HepG2 (cell line): Measurements from ENCODE around the gene CD72. TPM values are rescaled to one million over a fixed set of nuclear protein-coding genes. Genes with fewer than 3 reads are reported as not detected.

Experiments used
- HNRNPL ChIP-seq: fragments of 200-400 bp; formaldehyde crosslinking; IDR thresholded peaks from 2 replicates; pipeline ENCODE4 v1.6.1; 2017; ENCODE audit warnings: mild to moderate bottlenecking, low read depth, low read length
- KLF9 ChIP-seq: IDR thresholded peaks from 2 replicates; pipeline ENCODE4 v1.6.1; 2016; ENCODE audit warnings: low read depth
- NFAT5 ChIP-seq: sonication (generic); formaldehyde crosslinking; IDR thresholded peaks from 2 replicates; pipeline ENCODE4 v1.4.0; 2020; ENCODE audit warnings: missing genetic modification reagents
- NR1H2 ChIP-seq: sonication (generic); formaldehyde crosslinking; IDR thresholded peaks from 2 replicates; pipeline ENCODE4 v1.8.1; 2022; ENCODE audit warnings: low read depth, missing genetic modification reagents, borderline replicate concordance
- SP5 ChIP-seq: IDR thresholded peaks from 2 replicates; pipeline ENCODE4 v1.6.1; 2016; ENCODE audit warnings: low read depth, borderline replicate concordance
- SRSF4 ChIP-seq: fragments of 200-400 bp; formaldehyde crosslinking; IDR thresholded peaks from one replicate; pipeline ENCODE4 v1.6.1; 2018; ENCODE audit warnings: mild to moderate bottlenecking, low read depth, low read length, moderate library complexity; ENCODE audit not compliant: poor library complexity, severe bottlenecking
- ZBTB14 ChIP-seq: sonication (generic); formaldehyde crosslinking; IDR thresholded peaks from 2 replicates; pipeline ENCODE4 v1.4.0; 2020; ENCODE audit warnings: missing genetic modification reagents
- ZBTB21 ChIP-seq: sonication (generic); formaldehyde crosslinking; IDR thresholded peaks from 2 replicates; pipeline ENCODE4 v1.4.0; 2020; ENCODE audit warnings: missing genetic modification reagents
- ZBTB40 ChIP-seq, 2 experiments: fragments of 450-650 bp in 1 of 2; sonication (generic) in 1 of 2; formaldehyde crosslinking in 1 of 2; IDR thresholded peaks; 2 replicates each; pipeline versions ENCODE4 v1.6.1 to v1.8.0; 2016 to 2022; ENCODE audit warnings: antibody characterized with exemption in 1 of 2, mild to moderate bottlenecking in 1 of 2, missing genetic modification reagents in 1 of 2
- ZNF792 ChIP-seq: IDR thresholded peaks from 2 replicates; pipeline ENCODE4 v1.6.1; 2016
- polyA plus RNA-seq, 8 experiments: library from polyadenylated mRNA; depleted of rRNA in 3 of 8; stranded (reverse) in 7 of 8; unstranded in 1 of 8; fragments of >200 nt; fragmentation: Illumina TruSeq in 4 of 8; extraction: Trizol in 4 of 8; gene quantifications; 2 replicates each; pipeline versions ENCODE4 v1.2.1 to v1.2.3, GENCODE V29; 2011 to 2016; ENCODE audit warnings: low read depth in 4 of 8, missing spikeins in 1 of 8, mixed read lengths in 1 of 8; ENCODE audit not compliant: insufficient read depth in 1 of 8
- total RNA-seq, 5 experiments: library from RNA; depleted of rRNA; stranded (reverse); fragments of >200 nt; fragmentation: Illumina TruSeq; extraction: Trizol; gene quantifications; 2 replicates each; pipeline ENCODE4 v1.2.3, GENCODE V29; 2016; ENCODE audit warnings: low read depth in 1 of 5

The CD72 gene
- total and polyA plus RNA-seq, 2 of the 13 experiments (the other 11 are each of a cell fraction or from before 2014, with no cell fraction given), result 0.18 to 1.1 TPM

- TF ChIP-seq SP5 (CRISPR knock-in tag) (no peak), NR1H2 (CRISPR knock-in tag) (no peak), NFAT5 (no peak), ZNF792 (CRISPR knock-in tag) (no peak), HNRNPL (0 out of 2 replicates have a peak, but pooled peaks have one; percentile 24), SRSF4 (no peak), ZBTB40 (IDR thresholded peaks at IDR 0.05) (no peak), ZBTB40 (CRISPR knock-in tag; IDR thresholded peaks at IDR 0.05) (0 out of 2 replicates have a peak, but pooled peaks have one; percentile 11), KLF9 (CRISPR knock-in tag) (no peak), ZBTB14 (CRISPR knock-in tag) (no peak), ZBTB21 (CRISPR knock-in tag) (no peak)
Measured at GRCh38 chr9:35649431-35650340, 31.5 kb upstream of the CD72 start (continued).
